Fibroblast of skin of right quadriceps (primary cell): ENCODE measurements around the gene REEP1.

Experiments used
- DNase-seq: peaks from one replicate; pipeline ENCODE4 v3.0.0-alpha.2; 2013

The REEP1 gene

GRCh38 chr2:86185517-86186212, 151.8 kb downstream of the REEP1 start:
- DNase-seq: no peak

- DNase-seq: no peak
Measured at GRCh38 chr2:86176597-86176996, 160.8 kb downstream of the REEP1 start.

GRCh38 chr2:86175828-86176227, 161.6 kb downstream of the REEP1 start:
- DNase-seq: no peak

- no peak for DNase-seq
Measured at GRCh38 chr2:86174445-86174844, 163.0 kb downstream of the REEP1 start.

GRCh38 chr2:86172610-86173009, 164.8 kb downstream of the REEP1 start:
- no peak for DNase-seq

- no peak for DNase-seq
Measured at GRCh38 chr2:86171295-86171694, 166.1 kb downstream of the REEP1 start.

- DNase-seq: no peak
Measured at GRCh38 chr2:86170449-86170848, 167.0 kb downstream of the REEP1 start.
